Fibroblast of peridontal ligament (primary cell): ENCODE data around the gene ZC3H4.
A peak's percentile ranks its signal among the peaks of the same experiment; 100 is the strongest.

Experiments
- DNase-seq: peaks from one replicate; pipeline ENCODE4 v3.0.0-alpha.2; 2010; ENCODE audit errors: extremely low read depth

ZC3H4 gene

DNA sequence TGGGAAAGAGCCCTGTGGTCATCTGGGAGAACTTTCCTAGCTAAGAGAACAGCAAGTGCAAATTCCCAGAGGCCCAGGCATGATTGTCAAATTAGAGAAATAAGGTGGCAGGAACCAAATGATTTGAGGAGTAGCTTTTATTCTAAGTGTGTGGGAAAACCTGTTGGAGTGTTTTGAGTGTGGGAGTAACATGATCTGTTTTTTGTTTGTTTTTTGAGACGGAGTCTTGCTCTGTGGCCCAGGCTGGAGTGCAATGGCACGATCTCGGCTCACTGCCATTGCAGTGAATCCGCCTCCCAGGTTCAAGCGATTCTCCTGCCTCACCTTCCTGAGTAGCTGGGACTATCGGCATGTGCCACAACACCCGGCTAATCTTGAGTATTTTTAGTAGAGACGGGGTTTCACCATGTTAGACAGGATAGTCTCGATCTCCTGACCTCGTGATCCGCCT, 19.5 kb upstream of the ZC3H4 start:
- no peak for DNase-seq

DNA sequence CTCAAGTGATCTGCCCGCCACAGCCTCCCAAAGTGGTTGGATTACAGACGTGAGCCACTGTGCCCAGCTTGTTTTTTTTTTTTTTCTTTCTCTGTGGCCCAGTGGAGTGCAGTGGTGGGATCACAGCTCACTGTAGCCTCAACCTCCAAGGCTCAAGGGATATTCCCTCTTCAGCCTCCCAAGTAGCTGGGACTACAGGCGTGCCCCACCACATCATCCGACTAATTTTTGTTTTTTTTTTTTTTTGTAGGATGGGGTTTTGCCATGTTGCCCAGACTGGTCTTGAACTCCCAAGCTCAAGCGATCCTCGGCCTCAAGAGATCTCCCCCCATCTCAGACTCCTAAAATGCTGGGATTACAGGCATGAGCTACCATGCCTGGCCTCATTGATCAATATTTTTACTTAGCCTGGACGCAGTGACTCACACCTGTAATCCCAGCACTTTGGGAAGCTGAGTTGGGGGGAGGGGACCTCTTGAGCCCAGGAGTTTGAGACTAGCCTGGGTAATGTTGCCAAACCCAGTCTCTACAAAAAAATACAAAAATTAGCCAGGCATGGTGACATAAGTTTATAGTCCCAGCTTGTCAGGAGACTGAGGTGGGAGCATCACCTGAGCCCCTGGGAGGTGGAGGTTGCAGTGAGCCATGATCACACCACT, 18.7 kb upstream of the ZC3H4 start:
- no peak for DNase-seq

DNA sequence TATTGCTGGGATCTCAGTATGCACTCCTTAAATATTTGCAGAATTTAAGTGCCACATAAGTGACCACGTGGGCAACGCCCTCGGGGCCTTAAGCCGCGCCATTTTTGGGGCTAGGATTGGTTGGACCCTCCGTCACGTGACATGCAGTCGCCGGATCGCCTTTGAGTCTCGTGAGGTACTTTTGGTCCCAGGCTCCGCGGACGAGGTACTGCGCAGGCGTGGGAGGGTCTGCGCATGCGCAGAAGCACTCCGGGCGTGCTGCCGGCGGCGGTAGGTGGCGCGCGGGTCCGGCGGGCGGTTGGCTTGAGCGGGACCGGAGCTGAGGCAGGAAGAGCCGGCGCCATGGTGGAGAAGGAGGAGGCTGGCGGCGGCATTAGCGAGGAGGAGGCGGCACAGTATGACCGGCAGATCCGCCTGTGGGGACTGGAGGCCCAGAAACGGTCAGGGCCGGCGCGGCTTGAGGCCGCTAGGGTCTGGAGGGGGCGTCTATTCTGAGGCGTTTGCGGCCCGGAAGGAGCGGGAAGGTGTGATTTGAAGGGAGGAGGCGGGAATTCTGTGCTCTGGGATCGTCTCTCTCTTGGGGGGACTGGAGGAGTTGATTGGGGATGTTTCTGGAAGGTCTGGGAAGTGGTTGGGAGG, 17.1 kb upstream of the ZC3H4 start, which contains the start of gene SAE1:
SAE1 (plus strand) TSS at position 247 of the 639 bp plus-strand sequence; CDS start at position 343, 96 bp downstream.
- DNase-seq, result peak; percentile 99

DNA sequence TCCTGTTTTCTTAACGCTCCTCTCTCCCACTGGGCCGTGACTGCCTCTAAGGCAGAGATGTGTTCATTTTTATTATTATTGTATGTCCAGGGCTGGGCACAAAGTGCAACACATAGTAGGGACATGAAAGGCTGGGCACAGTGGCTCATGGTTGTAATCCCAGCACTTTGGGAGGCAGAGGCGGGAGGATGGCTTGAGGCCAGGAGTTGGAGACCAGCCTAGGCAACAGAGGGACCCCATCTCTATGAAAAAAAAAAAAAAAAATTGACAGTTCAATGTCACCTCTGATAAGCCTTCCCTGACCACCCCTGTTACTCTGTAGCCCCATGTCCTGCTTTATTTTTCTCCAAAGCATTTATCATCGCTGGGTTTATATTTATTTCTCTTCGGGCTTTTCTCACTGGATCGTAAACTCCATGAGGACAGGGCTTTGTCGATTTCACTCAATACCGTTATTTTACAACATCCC, 16.6 kb upstream of the ZC3H4 start:
- no peak for DNase-seq

DNA sequence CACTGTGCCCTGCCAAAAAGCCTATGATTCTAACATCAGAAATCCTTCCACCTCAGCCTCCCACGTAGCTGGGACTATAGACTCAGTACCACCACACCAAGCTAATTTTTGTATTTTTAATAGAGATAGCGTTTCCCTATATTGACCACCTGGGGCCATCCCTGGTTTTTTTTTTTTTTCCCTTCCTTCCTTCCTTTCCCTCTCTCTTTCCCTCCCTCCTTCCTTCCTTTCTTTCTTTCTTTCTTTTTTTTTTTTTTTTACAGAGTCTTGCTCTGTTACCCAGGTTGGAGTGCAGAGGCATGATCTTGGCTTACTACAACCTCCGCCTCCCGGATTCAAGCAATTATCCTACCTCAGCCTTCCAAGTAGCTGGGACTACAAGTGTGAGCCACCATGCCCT, 16.0 kb upstream of the ZC3H4 start:
- no peak for DNase-seq

DNA sequence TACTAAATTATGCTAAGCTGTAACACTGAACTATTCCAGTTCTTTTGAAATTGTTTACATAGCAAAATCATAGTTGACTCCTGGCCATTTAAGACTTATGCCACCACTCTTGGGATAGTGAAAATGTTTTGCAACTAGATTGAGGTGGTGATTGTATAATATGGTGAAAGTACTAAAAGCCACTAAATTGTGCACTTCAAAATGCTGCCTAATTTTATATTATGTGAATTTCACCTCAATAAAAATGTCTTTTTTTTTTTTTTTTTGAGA, 12.0 kb upstream of the ZC3H4 start:
- no peak for DNase-seq

DNA sequence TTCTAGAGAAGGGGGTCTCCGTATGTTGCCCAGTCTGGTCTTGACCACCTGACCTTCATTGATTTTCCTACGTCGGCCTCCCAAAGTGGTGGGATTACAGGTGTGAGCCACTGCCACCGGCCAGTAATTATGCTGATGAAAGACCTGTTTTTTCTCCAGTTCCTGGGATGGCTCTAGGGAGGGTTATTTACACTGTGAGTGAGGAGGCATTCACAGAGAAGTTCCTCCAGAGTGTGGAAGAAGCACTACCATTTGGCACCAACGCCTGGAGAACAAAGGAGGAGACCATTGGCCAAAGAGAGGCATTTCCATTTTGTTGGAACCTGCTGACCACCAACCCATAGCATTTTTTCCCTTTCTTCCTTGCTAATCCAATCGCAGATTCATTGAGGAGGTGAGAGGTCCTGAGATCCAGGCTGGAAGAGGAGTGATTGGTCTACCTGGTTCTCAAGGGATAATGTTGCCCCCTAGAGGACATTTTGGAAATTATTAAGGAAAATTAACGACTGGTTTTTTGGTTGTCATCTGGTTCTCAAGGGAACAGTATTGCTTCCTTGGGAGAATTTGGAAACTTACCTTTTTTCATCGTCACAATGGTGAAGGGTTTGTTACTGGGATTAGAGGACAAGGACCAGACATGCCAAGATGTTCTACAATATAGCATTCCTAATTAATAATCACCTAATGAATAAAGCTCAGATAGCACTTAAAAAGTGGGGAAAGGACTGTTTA, 11.5 kb upstream of the ZC3H4 start:
- peak; percentile 84 for DNase-seq

DNA sequence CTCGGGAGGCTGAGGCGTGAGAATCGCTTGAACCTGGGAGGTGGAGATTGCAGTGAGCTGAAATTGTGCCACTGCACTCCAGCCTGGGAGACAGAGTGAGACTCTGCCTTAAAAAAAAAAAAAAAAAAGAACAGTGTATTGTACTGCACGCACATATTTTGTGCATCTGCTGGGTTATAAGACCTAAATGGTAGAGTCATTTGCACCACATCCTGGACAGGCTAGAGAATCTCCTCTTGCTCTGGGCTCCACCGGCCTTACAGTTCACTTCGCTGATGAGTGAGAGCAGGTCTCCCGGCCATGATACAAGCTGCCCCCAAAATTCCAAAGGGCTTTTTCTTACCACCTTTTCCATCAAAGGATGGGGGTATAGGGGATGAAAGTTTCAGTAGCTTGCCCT, 9.8 kb upstream of the ZC3H4 start:
- DNase-seq, result no peak

DNA sequence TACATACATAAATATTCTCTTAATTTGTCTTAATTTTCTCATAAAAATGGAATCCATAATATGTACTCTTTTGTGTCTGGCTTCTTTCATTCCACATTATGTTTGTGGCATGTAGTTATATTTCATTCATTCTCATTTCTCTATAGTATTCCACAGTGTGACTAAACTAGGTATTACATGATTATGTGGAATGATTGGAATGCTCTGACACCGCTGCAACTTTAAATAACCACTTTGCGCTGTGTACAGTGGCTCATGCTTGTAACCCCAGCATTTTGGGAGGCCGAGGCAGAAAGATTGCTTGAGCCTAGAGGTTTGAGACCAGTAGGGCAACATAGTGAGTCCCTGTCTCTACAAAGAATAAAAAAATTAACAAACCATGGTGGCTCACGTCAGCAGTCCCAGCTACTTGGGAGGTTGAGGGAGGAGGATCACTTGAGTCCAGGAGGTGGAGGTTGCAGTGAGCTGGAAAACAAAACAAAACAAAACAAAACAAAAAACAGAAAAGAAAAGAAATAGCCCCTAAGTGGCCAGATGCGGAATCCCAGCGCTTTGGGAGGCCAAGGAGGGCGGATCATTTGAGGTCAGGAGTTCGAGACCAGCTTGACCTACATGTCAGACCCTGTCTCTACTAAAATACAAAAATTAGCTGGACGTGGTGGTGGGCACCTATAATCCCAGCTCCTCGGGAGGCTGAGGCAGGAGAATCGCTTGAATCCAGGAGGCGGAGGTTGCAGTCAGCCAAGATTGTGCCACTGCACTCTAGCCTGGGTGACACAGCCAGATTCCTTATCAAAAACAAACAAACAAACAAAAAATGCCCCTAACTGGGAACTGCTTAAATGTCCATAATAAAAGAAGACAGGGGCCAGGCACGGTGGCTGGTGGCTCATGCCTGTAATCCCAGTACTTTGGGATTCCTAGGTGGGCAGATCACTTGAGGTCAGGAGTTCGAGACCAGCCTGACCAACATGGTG, 9.1 kb upstream of the ZC3H4 start:
- DNase-seq, result peak; percentile 82

DNA sequence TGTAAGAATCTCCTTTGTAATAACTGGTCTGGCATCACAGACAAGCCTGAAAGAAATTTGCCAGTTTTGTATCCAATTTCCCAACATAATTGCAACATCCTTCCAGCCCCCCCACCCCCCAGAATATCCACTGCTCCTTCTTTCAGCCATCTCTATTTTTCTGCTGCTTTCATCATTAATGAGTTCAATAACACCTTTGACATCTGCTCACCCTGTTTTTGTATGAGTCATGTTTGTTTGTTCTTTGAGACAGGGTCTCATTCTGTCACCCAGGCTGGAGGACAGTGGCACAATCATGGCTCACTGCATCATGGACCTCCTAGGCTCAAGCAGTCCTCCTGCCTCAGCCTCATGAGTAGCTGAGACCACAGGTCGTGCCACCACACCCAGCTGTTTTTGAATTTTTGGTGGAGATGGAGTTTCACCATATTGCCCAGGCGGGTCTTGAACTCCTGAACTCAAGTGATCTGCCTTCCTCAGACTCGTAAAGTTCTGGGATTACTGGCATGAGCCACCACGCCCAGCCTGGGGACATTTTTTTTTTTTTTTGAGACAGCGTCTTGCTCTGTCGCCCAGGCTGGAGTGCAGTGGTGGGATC, 7.0 kb upstream of the ZC3H4 start:
- DNase-seq, result no peak

DNA sequence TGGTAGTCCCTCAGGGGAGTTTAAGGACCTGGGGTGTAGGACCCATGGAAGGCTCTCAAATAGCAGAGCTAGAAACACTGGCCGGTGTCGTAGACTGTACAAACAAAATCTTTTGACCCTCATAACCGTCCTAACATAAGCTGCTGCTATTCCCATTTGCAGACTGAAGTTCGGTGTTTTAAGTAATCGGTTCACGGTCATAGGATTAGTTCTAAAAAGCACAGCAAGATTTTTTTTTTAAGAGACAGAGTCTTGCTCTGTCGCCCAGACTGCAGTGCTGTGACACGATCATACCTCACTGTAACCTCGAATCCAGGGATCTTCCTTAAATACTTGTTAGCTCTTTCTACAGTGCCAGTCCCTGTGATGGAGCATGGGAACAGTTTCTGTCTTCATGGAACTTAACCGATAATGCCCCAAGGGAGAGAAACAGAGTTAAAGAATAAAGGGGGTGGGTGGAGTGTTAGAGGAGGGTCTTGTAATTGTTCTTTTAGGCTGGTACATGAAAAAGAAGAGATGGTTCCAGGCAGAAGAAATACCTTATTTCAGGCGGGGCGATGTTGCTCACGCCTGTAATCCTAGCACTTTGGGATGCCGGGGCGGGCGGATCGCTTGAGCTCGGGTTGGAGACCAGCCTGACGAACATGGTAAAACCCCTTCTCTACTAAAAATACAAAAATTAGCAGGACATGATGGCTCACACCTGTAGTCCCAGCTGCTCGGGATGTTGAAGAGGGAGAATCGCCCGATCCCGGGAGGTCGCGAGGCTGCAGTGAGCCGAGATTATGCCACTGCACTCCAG, 475 bp upstream of the ZC3H4 start:
- DNase-seq, result no peak

DNA sequence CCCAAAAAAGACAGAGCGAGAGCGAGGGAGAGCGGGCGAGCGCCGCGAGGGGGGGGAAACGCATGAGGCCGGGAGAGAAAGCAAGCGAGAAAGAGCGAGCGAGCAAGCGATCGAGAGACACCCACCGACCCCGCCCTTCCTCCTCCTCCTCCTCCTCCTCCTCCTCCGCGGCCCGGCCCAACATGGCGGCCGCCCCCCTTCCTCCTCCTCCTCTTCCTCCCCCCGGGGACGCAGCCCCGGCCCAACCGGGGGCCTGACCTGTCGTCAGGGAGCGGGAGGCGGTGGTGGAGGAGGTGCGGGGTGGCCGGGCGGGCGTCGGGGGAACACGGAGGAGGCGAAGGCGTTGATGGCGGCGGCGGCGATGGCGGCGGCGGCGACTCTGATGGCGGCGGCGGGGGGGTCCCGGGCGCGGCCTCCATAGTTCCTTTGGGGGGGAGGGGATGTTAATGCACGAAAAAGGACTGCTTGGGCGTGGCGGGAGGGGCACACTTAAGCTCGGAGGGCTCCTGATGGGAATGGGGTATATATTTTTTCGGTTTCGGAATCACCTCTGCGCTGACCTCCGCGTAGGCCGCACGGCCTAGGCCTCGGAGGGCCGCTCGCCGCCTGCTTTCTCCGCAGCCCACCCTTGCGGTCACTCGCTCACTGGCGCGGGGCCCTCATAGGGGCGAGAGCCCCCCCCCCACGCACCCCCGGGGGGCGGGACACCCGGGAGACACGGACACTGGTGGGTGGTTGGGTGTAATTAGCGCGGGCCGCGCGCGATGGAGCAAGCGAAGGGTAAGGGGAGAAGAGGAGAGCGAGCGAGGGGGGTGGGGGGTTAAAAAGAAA, 1.2 kb downstream of the ZC3H4 start:
- peak; percentile 85 for DNase-seq

DNA sequence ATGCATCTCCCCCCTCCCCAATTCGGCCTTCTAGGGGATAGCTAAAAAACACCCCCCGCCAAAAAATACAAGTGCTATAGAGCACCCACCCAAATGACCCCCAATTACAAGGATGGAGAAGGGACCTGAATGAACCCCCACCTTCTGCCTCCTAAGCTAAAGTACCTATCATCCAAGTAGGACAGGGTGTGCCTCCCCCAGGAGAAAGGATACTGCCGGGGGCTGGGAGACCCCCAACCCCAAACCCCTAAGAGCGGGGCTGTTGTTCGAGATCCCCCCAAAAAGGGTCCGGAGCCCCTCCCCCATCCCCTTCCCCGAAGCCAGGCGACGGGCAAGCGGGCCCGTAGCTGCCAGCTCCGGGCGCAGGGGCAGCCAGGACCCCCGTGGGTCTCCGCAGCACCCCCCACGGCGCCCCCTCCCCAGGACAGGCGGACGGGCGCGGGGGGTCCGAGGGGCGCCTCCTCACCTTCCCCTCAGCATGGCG, 1.9 kb downstream of the ZC3H4 start:
- DNase-seq, result no peak

DNA sequence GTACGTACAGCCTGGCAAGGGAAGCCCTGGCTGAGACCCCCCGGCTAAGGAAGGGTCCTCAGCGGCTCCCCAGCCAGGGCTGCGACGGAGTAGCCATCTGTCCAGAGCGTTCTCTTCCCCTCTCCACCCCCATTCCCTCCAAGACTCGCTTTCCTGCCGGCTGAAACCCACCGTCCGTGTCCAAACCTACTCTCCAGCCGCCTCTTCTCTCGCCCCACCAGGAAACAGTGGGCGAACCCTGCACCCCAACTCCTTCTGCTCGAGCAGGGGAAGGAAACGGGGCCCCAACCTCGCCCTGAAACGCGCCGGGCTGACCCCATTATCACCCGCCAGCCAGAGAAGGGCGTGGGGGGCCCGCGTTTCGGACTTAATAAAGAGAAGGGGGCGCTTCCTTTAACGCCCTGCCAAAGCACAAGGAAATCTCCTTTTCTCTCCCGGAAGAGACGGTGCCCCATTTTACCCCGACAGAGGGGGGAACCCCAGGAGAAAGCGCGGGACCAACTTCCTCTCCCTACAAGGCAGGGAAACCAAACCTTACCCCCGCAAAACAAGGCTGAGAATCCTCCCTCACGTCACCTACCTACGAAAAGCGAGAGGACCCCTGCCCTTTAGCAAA, 2.5 kb downstream of the ZC3H4 start:
- DNase-seq, result no peak

DNA sequence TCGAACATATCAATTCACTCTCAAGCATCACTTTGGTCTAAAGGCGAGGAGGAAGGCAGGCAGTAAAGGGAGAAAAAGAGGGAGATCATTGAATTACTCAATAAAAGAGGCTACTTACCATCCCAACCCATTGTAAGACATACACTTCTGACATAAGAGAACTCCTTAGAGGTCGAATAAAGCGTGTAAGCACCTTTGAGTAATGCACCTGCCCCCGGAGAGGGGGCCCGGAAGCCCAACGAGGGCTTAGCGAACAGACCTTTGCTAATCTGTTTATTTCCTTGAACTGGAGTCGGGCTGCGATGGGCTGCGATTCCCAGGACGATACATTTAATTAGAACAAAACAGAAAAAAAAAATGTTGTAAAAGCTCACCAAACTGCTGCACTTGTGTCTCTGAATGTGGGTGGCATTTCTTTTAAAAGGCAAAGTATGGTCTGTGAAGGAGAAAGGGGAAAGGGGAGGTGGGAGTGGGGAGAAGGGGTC, 3.0 kb downstream of the ZC3H4 start:
- DNase-seq, result no peak

DNA sequence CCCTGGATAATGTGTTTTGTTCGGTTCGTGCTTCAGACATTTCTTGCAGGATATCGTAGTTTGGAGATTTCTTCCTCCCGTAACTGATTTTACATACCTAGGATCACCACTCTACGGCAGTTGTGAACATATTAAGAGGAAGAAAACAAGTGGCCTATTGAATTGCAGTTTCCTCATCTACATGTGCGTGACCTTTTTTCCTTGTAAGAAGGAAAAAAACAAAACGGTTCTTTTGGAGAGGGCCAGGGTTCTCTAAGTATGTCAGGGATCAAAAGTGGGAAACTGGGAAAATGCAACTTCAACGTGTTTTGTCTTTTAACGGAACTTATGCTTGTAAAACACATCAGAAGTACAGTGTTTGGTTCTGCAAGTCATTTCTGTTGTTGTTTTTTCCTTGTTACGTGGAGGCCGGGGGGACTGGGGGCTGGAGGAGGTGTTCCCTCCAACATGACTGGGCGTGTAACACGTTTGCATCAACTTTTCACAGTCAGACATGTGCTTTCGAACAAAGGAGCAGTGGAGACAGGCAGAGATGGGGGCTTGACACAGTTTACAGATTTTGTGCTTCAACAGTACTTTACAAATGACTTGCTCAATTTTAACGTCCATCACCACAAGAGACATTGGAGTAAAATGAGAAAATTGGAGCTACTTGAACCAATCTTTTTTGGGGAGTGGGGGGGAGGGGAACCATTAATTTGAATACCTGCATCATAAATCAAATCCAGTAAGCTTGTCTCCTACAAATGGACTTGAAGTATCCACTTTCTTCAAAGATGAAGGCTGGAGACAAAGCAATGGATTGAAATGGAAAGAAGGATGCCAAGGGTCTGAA, 3.8 kb downstream of the ZC3H4 start:
- DNase-seq, result no peak

DNA sequence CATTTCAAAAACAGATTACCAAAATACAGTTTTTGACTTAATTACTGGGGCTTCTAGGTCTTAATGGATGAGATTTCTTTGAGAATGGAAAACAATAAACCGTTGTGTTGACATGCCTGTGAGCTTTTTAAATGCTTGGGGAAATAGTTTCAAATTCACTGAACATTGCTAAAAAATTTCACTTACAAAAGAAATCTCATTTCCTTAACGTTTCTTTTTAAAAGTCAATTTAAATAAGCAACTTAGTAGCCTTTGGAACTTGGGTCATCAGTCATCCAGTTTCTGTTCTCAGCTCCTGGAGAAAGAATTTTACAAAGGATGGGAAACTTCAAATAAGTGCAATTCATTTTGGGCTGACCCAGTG, 4.4 kb downstream of the ZC3H4 start:
- DNase-seq, result no peak
